NOMO-1 (cell line): ENCODE data around the gene SNAP29.
"Not testable (repeated sequence)": the region's sequence is repeated elsewhere in the genome, so short reads cannot be mapped to it uniquely, and the experiment has no call there.

Experiments
- DNase-seq, 2 experiments: peaks; one replicate each; lab custom pipeline; 2025; ENCODE audit not compliant: unreplicated experiment in 2 of 2; lab: John Stamatoyannopoulos, UW

SNAP29 gene

DNA sequence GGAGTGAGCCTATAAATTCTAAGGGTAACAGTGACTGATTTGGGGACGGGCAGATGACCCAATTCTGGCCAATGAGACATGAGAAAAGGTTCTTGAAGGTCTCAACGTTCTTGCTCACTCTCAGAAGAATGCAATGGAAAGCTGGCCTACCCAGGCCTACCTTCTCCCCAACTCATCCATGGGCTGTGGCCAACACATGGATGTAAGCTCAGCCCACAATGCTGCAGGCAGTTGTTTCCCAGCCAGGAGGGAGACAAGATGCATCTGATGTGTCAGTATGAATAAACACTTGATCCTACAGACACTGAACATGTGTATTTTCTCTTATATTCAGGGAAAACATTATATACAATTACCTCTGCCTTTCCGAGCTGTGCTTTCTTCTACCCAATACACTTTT, 24.6 kb upstream of the SNAP29 start:
- DNase-seq = no peak

DNA sequence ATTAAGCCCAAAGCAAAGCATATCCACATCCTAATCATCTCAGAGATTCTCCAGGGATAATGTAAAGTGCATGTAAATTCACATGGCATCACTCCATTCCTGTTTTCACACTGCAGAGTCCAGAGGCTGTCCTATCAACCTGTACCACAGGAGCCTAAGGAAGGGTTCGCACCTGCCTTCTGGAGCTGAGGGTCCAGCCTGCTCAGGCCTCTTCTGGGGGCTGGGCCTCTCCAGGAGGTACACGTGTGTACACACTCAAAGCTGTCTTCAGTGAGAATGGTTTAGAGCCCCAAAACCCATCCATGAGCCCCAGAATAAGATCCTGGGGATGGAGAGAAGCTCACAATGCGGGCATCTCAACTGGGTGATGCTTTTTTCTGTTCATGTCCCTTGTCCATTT, 24.1 kb upstream of the SNAP29 start:
- no peak for DNase-seq

DNA sequence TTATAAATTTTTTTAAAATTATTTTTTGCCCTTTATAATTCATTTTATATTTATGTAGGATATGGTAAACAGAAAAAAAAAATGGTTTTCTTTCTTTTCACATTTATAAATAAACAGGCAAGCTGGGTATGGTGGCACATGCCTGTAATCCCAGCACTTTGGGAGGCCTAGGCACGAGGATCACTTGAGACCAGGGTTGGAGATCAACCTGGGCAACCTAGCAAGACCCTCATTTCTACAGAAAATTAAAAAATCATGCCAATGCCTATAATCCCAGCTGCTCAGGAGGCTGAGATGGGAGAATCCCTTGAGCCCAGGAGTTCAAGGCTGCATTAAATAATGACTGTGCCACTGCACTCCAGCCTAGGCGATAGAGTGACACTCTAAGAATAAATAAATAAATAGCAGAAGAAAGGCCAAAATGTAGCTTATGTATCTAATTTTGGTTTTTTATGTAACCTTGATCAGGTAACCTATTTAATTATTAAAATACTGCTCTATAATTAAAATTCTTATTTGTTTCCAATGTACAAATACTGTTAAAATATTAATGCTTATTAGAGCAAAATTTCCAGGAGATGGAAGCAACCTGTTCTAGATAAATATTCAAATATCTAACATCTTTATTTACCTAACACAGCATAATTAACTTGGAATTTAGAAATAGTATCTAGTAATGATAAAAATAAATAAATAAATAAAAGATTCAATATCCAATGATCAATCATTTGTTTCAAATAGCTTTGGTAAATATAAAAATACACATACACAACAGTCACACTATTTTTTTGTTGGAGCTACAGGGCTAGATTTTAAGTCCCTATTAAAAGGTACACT, 21.6 kb upstream of the SNAP29 start:
- no peak for DNase-seq

DNA sequence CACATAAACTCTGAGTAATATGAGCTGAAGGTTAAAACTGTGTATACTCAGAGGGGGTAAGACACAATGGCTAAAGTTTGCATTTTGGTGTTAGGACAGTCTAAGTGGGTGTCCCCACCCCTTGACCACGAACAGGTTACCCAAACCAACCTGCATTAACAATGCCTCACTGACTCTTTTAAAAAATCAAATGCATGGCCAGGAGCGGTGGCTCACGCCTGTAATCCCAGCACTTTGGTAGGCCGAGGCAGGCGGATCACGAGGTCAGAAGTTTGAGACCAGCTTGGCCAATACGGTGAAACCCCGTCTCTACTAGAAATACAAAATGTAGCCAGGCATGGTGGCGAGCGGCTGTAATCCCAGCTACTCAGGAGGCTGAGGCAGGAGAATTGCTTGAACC, 19.5 kb upstream of the SNAP29 start:
- not testable (repeated sequence) for DNase-seq

DNA sequence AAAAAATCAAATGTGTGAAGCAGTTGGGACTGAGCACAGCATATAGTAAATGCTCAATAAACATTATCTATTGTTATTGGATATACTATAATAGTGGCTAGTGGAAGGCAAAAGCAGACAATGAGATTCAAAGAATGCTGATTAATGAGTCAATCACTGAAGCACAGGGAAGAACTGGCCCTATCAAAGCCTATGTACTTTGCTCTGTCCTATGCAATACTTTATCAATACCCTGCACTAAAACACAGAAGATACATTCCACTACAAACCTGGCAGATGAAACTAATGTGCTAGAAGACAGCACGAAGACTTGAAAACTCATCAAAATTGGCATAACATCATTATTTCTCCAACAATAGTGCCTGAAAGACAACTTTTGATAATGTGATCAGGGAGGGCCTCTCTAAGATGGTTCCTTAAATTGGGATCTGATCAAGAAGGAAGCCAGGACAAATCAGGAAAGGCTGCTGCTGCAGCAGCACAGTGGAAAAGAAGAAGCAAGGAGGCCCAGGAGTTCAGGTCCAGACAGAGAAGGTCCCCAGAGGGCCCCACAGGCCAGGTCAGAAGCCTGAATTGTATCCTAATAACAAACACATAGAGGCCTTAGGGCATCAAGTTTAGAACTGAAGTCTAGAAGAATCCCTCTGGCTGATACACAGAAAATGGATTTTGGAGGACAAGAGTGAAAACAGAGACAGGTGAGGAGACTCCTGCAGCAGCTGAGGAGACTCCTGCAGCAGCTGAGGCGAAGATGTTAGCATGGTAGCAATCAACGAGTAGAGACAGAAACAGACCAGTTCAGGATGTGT, 18.8 kb upstream of the SNAP29 start:
- DNase-seq = no peak

DNA sequence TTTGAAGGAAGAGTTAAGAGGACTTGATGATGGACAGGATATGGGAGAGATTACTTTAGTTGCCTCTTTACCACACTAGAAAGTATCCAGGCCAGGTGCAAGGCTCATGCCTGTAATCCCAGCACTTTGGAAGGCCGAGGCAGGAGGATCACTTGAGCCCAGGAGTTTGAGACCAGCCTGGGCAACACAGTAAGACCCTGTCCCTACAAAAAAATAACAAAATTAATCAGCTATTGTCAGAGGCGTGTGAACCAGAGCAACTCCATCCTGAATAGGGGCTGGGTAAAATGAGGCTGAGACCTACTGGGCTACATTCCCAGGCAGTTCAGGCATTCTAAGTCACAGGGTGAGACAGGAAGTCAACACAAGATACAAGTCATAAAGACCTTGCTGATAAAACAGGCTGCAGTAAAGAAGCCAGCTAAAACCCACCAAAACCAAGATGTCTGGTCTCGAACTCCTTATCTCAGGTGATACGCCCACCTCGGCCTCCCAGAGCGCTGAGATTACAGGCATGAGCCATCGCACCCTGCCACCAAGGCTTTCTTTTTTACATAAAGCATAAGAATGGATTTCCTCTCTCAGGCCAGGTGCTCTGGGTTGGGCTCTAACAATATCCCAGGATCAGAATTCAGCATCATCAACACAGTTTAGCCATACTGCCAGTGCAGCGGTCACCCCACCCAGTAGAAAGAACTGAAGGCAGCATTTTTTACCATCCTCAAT, 18.0 kb upstream of the SNAP29 start:
- no peak for DNase-seq

DNA sequence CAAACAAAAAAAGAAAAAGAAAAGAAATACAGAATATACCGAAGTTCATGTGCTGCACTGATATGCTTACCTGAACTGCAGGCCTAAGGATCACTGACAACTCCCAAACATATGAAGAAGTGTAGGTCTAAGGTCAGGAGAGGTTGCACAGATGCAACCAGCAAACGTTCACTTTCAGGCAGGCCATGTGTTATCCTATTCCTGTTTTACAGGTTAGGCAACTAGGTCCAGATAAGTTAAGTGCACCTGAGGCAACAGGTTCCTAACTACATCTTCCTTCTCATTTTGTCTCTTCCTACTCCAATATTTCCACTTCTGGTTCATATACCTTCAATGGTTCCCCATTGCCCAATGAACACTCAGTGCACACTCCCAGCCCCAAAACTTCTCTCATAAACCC, 15.3 kb upstream of the SNAP29 start:
- no peak for DNase-seq

DNA sequence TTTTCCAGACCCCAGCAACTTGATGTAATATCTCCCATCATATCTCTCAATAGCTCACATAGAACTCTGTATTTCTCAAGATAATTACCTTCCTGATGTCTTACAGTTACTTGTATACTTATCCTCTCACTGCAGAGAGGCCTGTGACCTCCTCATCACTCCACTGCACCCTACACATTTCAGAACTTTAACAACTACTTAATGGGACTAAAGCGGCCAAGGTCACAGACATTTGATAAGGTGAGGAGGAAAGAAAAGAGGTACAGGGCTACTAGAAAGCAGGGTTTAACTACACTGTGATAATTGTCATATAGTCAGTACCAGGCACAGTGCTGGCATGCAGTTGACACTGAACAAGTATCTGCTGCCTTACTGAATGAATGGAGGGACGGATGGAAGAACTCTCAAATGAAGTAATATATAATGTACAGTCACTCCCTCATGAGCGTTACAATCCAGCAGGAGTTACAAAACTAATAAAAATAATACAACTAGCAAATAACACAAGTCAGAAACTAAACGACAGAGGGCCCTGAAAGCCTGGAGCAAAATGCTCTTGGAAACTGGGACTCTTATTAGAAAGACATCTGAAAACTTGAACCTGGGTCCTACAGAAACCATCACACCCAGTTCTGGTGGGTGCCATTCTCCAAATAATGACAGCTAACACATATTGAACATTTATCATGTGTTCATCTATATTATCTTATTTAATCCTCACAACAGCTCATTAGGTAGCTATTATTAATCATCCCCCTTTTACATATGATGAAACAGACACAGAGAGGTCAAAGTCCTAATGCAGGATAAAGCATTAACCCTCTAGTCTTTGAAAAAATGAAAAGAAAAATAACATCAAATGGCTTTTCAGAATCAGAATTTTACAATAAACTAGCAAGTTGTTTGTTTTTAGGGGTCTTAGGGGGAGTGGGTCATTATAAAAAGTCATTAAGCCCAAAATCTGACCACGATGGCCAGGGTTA, 14.5 kb upstream of the SNAP29 start:
- no peak for DNase-seq

DNA sequence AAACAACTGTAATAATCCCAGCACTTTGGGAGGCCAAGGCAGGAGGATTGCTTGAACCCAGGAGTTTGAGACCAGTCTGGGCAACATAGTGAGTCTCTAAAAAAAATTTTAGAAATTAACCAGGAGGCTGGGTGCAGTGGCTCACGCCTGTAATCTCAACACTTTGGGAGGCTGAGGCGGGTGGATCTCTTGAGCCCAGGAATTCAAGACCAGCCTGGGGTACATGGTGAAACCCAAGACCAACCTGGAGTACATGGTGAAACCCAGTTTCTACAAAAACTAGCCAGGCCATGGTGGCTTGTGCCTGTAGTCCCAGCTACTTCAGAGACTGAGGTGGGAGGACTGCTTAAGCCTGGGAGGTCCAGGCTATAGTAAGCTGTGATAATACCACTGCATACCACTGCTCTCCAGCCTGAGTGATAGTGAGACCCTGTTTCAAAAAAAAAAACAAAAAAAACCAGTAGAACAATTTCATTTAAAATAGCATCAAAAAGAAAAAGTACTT, 11.4 kb upstream of the SNAP29 start:
- DNase-seq = no peak

GRCh38 chr22:20852076-20852475, 6.7 kb upstream of the SNAP29 start:
- DNase-seq = no peak

DNA sequence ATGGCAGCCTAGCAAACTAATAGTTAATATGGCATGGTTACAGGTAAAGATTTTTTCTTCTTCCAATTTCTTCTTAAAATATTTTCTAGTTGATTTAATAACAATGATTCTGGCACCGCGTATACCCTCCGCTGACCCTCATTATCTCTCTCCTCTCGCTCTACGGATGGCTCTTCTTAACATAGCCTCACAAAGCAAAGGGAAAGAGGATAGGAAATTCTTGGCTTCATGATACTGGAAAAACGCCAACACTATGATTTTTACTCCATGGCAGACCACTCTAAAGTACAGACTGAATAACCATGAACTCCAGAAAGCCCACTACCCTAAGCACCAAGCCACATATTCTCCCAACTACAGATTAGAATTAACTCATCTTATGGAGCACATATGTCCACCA, 6.3 kb upstream of the SNAP29 start:
- no peak for DNase-seq

GRCh38 chr22:20853236-20853660, 5.6 kb upstream of the SNAP29 start:
- no peak for DNase-seq

GRCh38 chr22:20857247-20857643, 1.6 kb upstream of the SNAP29 start:
- DNase-seq = no peak

DNA sequence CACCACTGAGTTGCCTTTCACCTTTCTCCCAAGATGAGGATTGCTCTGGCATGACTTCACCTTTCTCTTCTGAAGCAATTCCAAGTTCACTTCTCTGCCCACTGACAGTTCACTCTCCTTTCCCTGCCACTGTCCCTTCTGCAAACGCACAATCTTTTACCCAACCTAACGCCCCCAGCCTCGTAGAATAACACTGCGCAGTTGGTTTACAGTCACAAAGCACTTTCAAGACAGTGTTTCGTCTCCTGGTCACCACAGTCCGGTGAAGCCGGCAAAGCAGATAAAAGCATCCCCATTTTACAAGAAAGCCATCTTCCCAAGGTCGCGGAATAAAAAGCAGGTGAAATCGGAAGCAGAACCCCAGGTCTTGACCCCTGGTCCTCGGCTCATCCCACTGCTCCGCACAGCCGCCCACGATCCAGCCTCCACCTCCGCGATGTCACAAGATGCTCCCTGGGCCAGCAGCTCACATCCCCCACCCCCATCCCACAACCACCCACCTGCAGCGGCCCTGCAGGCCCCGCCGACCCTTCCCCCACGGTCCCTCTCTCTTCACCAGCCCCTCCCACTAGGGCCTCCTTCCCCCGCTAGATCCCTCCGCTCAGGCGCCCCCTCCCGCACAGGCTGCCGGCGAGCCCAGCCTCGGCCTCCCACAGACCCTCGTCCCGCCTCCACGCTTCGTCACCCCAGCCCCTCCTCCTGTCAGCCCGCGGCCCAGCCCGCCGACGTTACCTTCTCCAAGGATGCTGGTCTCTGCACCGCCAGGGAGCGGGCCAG, 781 bp upstream of the SNAP29 start:
- DNase-seq = peak; percentile 77 to 86

- no peak for DNase-seq
These were observed 808 bp downstream of the SNAP29 start for GRCh38 chr22:20859615-20860014.

DNA sequence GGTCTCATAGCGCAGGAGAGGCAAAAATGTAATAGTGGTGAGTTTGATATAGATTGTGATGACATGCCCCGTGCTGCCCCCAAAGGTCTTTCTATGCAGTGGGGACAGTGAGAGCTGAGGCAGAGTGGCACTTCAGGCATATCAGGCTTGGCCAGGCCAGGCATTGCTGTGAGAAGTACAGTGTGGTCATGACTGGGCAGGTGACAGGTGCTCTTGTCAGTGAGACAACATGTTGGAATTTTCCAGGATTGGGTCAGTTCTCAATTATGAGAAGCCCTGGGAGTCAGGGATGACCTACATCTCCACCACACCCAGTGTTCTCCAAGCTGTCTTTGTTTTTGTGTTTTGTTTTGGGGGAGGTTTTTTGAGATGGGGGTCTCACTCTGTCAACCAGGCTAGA, 3.7 kb downstream of the SNAP29 start:
- no peak for DNase-seq

DNA sequence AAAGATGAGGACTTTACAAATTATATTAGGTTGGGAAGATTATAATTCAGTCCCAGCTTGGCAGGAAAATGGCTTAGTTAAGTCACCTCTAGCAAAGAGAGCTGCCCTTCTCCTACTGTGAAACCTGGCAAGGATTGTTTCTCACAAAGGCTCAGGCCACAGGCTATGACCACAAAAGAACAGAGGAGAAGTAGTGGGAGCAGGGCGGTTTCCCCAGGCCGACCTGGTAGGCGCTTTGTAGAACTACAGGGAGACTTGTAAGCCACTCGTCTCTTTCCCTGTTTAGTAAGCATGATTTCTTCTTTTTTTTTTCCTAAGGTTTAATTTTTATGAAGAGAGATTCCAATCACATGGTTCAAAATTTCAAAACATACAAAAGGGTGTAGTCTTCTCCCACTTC, 4.6 kb downstream of the SNAP29 start:
- no peak for DNase-seq

- peak in 1 of 2 experiments; percentile 0 for DNase-seq
These were observed 5.5 kb downstream of the SNAP29 start for GRCh38 chr22:20864186-20864908.

- DNase-seq = no peak
These were observed 6.5 kb downstream of the SNAP29 start for GRCh38 chr22:20865331-20865730.
